ENCODE results near the gene STYXL1.
"Not testable (repeated sequence)": the region's sequence is repeated elsewhere in the genome, so short reads cannot be mapped to it uniquely, and the experiment has no call there.

DNA sequence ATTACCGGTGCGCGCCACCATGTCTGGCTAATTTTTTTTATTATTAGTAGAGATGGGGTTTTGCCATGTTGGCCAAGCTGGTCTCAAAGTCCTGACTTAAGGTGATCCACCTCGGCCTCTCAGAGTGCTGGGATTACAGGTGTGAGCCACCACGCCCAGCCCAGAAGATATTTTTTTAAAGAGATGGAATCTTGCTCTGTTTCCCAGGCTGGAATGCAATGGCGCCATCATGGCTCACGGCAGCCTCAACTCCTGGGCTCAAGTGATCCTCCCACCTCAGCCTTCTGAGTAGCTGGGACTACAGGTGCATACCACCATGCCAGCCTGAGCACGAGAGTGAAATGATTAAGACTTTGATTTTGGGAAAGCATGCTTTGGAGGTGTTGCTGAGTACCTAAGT, 4.9 kb upstream of the STYXL1 start:
- TF ChIP-seq, protein P1, sequence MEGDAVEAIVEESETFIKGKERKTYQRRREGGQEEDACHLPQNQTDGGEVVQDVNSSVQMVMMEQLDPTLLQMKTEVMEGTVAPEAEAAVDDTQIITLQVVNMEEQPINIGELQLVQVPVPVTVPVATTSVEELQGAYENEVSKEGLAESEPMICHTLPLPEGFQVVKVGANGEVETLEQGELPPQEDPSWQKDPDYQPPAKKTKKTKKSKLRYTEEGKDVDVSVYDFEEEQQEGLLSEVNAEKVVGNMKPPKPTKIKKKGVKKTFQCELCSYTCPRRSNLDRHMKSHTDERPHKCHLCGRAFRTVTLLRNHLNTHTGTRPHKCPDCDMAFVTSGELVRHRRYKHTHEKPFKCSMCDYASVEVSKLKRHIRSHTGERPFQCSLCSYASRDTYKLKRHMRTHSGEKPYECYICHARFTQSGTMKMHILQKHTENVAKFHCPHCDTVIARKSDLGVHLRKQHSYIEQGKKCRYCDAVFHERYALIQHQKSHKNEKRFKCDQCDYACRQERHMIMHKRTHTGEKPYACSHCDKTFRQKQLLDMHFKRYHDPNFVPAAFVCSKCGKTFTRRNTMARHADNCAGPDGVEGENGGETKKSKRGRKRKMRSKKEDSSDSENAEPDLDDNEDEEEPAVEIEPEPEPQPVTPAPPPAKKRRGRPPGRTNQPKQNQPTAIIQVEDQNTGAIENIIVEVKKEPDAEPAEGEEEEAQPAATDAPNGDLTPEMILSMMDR (IDR thresholded peaks at IDR 0.05), result not testable (repeated sequence)
- TF ChIP-seq EP300 (IDR thresholded peaks at IDR 0.05), result not testable (repeated sequence)

Data from sigmoid colon (tissue), 4 donors.